Memory B cell (primary cell): ENCODE data around the gene ZEB2.

Source experiments
- ATAC-seq: fragments of 150-1000 bp; cut with Tn5 transposase; 2 replicates; pipeline ENCODE4 v1.10.0; 2021; ENCODE audit warnings: low read depth, mild to moderate bottlenecking, moderate library complexity
- DNase-seq, 2 donors: peaks; one replicate each; pipeline ENCODE4 v3.0.0; 2022; ENCODE audit warnings: low spot score in 2 of 2
- H3K27ac Mint-ChIP-seq: one replicate; pipeline ENCODE4 v1.8.0; 2022; ENCODE audit warnings: mild to moderate bottlenecking, moderate library complexity, mixed read lengths
- H3K27me3 Mint-ChIP-seq: one replicate; pipeline ENCODE4 v1.8.0; 2022; ENCODE audit warnings: mixed read lengths
- H3K36me3 Mint-ChIP-seq: one replicate; pipeline ENCODE4 v1.8.0; 2022; ENCODE audit warnings: mild to moderate bottlenecking, mixed read lengths
- H3K4me1 Mint-ChIP-seq: one replicate; pipeline ENCODE4 v1.8.0; 2022; ENCODE audit warnings: mixed read lengths
- H3K4me3 Mint-ChIP-seq: one replicate; pipeline ENCODE4 v1.8.0; 2022; ENCODE audit warnings: mild to moderate bottlenecking, moderate library complexity, mixed read lengths
- H3K9me3 Mint-ChIP-seq: one replicate; pipeline ENCODE4 v1.8.0; 2022; ENCODE audit warnings: mixed read lengths

Gene ZEB2

GRCh38 chr2:144546933-144547332 lies 27.0 kb upstream of the ZEB2 start:
- no peak for ATAC-seq
- Mint-ChIP-seq H3K4me3 (no peak overlapping the region), H3K36me3 (no peaks in the 10 kb centered on the region), H3K27ac (no peak overlapping the region), H3K27me3 (peaks cover 8% of the 10 kb centered on the region), H3K9me3 (no peaks in the 10 kb centered on the region), H3K4me1 (peaks cover 5% of the 10 kb centered on the region)
- DNase-seq: no peak

GRCh38 chr2:144545787-144546186 lies 25.9 kb upstream of the ZEB2 start:
- H3K27me3 Mint-ChIP-seq: peaks cover 5% of the 10 kb centered on the region
- H3K4me1 Mint-ChIP-seq: peaks cover 5% of the 10 kb centered on the region
- no peaks in the 10 kb centered on the region for H3K9me3 Mint-ChIP-seq
- no peak overlapping the region for H3K4me3 Mint-ChIP-seq
- H3K36me3 Mint-ChIP-seq: no peaks in the 10 kb centered on the region
- no peak overlapping the region for H3K27ac Mint-ChIP-seq
- DNase-seq: no peak
- ATAC-seq: no peak

- H3K36me3 Mint-ChIP-seq: no peaks in the 10 kb centered on the region
- H3K4me3 Mint-ChIP-seq: no peak overlapping the region
- ATAC-seq (no peak), DNase-seq (no peak)
- H3K9me3 Mint-ChIP-seq: no peaks in the 10 kb centered on the region
- peaks cover 3% of the 10 kb centered on the region for H3K27me3 Mint-ChIP-seq
- peaks cover 2% of the 10 kb centered on the region for H3K4me1 Mint-ChIP-seq
- H3K27ac Mint-ChIP-seq: no peak overlapping the region
Observed at GRCh38 chr2:144544053-144544452, 24.1 kb upstream of the ZEB2 start.

- no peaks in the 10 kb centered on the region for H3K4me1 Mint-ChIP-seq
- H3K9me3 Mint-ChIP-seq: no peaks in the 10 kb centered on the region
- DNase-seq (no peak), ATAC-seq (no peak)
- H3K27me3 Mint-ChIP-seq: peaks cover 6% of the 10 kb centered on the region
- no peak overlapping the region for H3K27ac Mint-ChIP-seq
- no peaks in the 10 kb centered on the region for H3K36me3 Mint-ChIP-seq
- no peak overlapping the region for H3K4me3 Mint-ChIP-seq
Observed at GRCh38 chr2:144541396-144541795, 21.5 kb upstream of the ZEB2 start.

- DNase-seq (no peak), ATAC-seq (no peak)
- no peak overlapping the region for H3K4me3 Mint-ChIP-seq
- H3K27me3 Mint-ChIP-seq: peaks cover 7% of the 10 kb centered on the region
- no peaks in the 10 kb centered on the region for H3K36me3 Mint-ChIP-seq
- no peaks in the 10 kb centered on the region for H3K4me1 Mint-ChIP-seq
- no peak overlapping the region for H3K27ac Mint-ChIP-seq
- no peaks in the 10 kb centered on the region for H3K9me3 Mint-ChIP-seq
Observed at GRCh38 chr2:144539289-144539782, 19.4 kb upstream of the ZEB2 start.

- no peaks in the 10 kb centered on the region for H3K4me1 Mint-ChIP-seq
- no peak for DNase-seq
- H3K27ac Mint-ChIP-seq: no peak overlapping the region
- no peaks in the 10 kb centered on the region for H3K9me3 Mint-ChIP-seq
- peaks cover 9% of the 10 kb centered on the region for H3K27me3 Mint-ChIP-seq
- H3K4me3 Mint-ChIP-seq: no peak overlapping the region
- no peaks in the 10 kb centered on the region for H3K36me3 Mint-ChIP-seq
- no peak for ATAC-seq
Observed at GRCh38 chr2:144535300-144535699, 15.4 kb upstream of the ZEB2 start.

GRCh38 chr2:144533221-144533620 lies 13.3 kb upstream of the ZEB2 start:
- Mint-ChIP-seq H3K27ac (no peak overlapping the region), H3K27me3 (peaks cover 9% of the 10 kb centered on the region), H3K4me1 (no peaks in the 10 kb centered on the region), H3K36me3 (no peaks in the 10 kb centered on the region), H3K9me3 (no peaks in the 10 kb centered on the region), H3K4me3 (no peak overlapping the region)
- ATAC-seq (no peak), DNase-seq (no peak)

- Mint-ChIP-seq H3K4me3 (no peak overlapping the region), H3K36me3 (no peaks in the 10 kb centered on the region), H3K4me1 (no peaks in the 10 kb centered on the region), H3K27ac (no peak overlapping the region), H3K9me3 (no peaks in the 10 kb centered on the region), H3K27me3 (peaks cover 7% of the 10 kb centered on the region)
- ATAC-seq (no peak), DNase-seq (no peak)
Observed at GRCh38 chr2:144530596-144530995, 10.7 kb upstream of the ZEB2 start.

GRCh38 chr2:144529841-144530240 lies 9.9 kb upstream of the ZEB2 start:
- Mint-ChIP-seq H3K36me3 (no peaks in the 10 kb centered on the region), H3K4me1 (peaks cover under 1% of the 10 kb centered on the region)

GRCh38 chr2:144528108-144528507 lies 8.2 kb upstream of the ZEB2 start:
- DNase-seq: no peak
- ATAC-seq: no peak
- no peak overlapping the region for H3K27ac Mint-ChIP-seq
- H3K36me3 Mint-ChIP-seq: peaks cover 2% of the 10 kb centered on the region
- no peaks in the 10 kb centered on the region for H3K9me3 Mint-ChIP-seq
- peaks cover 4% of the 10 kb centered on the region for H3K27me3 Mint-ChIP-seq
- H3K4me3 Mint-ChIP-seq: no peak overlapping the region
- H3K4me1 Mint-ChIP-seq: peaks cover 9% of the 10 kb centered on the region

More at GRCh38 chr2:144529841-144530240, 9.9 kb upstream of the ZEB2 start:
- H3K9me3 Mint-ChIP-seq: no peaks in the 10 kb centered on the region
- H3K27me3 Mint-ChIP-seq: peaks cover 7% of the 10 kb centered on the region
- no peak overlapping the region for H3K27ac Mint-ChIP-seq
- ATAC-seq (no peak), DNase-seq (no peak)
- no peak overlapping the region for H3K4me3 Mint-ChIP-seq

- peaks cover 15% of the 10 kb centered on the region for H3K4me1 Mint-ChIP-seq
- H3K36me3 Mint-ChIP-seq: peaks cover 2% of the 10 kb centered on the region
- DNase-seq (no peak), ATAC-seq (no peak)
- H3K27me3 Mint-ChIP-seq: peaks cover 5% of the 10 kb centered on the region
- no peak overlapping the region for H3K4me3 Mint-ChIP-seq
- H3K9me3 Mint-ChIP-seq: no peaks in the 10 kb centered on the region
- H3K27ac Mint-ChIP-seq: no peak overlapping the region
Observed at GRCh38 chr2:144526831-144527230, 6.9 kb upstream of the ZEB2 start.

- Mint-ChIP-seq H3K36me3 (peaks cover 2% of the 10 kb centered on the region), H3K4me3 (peak overlapping the region; percentile 86), H3K27me3 (peaks cover 5% of the 10 kb centered on the region), H3K27ac (no peak overlapping the region), H3K9me3 (no peaks in the 10 kb centered on the region), H3K4me1 (peaks cover 17% of the 10 kb centered on the region)
- ATAC-seq (no peak), DNase-seq (no peak)
Observed at GRCh38 chr2:144524118-144525009, 4.4 kb upstream of the ZEB2 start.

- Mint-ChIP-seq H3K9me3 (no peaks in the 10 kb centered on the region), H3K4me1 (peaks cover 17% of the 10 kb centered on the region), H3K4me3 (peak overlapping the region; percentile 86), H3K27ac (peak overlapping the region; percentile 55), H3K36me3 (peaks cover 2% of the 10 kb centered on the region), H3K27me3 (peaks cover 5% of the 10 kb centered on the region)
- ATAC-seq (no peak), DNase-seq (no peak)
Observed at GRCh38 chr2:144523596-144524117, 3.7 kb upstream of the ZEB2 start.

- H3K27ac Mint-ChIP-seq: peak overlapping the region; percentile 55
- H3K4me1 Mint-ChIP-seq: peaks cover 17% of the 10 kb centered on the region
- no peaks in the 10 kb centered on the region for H3K9me3 Mint-ChIP-seq
- no peak for ATAC-seq
- H3K36me3 Mint-ChIP-seq: peaks cover 2% of the 10 kb centered on the region
- peak overlapping the region; percentile 86 for H3K4me3 Mint-ChIP-seq
- H3K27me3 Mint-ChIP-seq: peaks cover 5% of the 10 kb centered on the region
- DNase-seq: no peak
Observed at GRCh38 chr2:144522897-144523595, 3.1 kb upstream of the ZEB2 start.
